ENCODE data around the gene DNAAF5.

The DNAAF5 gene

DNA sequence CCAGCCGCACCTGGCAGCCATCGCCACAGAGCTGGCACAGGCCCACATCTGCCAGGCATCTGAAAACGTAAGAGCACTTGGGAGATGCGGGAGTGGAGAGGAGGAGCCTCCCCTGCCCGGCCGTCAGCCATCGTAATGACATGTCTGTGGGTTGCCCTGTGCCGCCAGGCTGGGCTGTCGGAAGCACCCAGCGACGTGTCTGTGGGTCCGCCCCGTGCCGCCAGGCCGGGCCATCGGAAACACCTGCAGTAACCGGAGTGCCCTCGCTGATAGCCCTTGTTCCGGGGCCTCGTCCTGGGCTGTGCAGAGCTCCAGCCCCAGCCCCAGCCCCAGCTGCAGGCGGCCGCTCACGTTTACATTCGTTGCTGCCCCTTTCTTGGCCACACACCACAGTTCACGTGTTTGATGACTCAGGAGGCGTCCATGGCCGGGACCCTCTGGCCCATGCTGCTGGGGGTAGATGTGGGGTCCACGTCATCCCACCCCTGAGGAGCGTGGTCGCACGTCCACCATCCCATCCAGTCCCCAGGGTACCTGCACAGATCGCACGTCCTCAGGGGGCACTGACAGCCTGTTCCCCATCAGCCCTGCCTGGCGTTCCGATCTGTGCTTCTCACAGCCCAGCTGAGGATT is 30.5 kb downstream of the DNAAF5 start:
- TF ChIP-seq, protein P1, sequence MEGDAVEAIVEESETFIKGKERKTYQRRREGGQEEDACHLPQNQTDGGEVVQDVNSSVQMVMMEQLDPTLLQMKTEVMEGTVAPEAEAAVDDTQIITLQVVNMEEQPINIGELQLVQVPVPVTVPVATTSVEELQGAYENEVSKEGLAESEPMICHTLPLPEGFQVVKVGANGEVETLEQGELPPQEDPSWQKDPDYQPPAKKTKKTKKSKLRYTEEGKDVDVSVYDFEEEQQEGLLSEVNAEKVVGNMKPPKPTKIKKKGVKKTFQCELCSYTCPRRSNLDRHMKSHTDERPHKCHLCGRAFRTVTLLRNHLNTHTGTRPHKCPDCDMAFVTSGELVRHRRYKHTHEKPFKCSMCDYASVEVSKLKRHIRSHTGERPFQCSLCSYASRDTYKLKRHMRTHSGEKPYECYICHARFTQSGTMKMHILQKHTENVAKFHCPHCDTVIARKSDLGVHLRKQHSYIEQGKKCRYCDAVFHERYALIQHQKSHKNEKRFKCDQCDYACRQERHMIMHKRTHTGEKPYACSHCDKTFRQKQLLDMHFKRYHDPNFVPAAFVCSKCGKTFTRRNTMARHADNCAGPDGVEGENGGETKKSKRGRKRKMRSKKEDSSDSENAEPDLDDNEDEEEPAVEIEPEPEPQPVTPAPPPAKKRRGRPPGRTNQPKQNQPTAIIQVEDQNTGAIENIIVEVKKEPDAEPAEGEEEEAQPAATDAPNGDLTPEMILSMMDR (IDR thresholded peaks at IDR 0.05), result no peak

DNA sequence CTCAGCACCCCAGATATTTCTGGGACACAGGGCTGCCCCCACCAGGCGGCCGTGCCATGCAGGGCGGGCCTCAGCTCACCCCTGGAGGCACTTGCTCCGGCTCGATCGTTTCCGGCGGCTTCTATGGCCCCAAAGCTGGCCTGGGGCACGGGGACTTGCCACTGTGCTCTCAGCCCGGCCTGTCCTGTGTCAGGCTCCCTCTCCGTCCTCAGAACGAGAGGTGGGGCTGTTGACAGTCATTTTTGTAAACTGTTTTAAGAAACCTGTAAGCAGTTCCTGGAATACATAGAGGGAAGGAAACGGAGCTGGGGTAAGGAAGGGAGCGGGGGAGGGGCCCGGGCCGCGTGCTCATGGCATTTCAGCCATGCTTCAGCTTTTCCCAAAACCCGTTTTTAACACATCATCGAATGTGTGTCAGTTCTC is 31.3 kb downstream of the DNAAF5 start:
- TF ChIP-seq, protein P1 (IDR thresholded peaks at IDR 0.05), result no peak

DNA sequence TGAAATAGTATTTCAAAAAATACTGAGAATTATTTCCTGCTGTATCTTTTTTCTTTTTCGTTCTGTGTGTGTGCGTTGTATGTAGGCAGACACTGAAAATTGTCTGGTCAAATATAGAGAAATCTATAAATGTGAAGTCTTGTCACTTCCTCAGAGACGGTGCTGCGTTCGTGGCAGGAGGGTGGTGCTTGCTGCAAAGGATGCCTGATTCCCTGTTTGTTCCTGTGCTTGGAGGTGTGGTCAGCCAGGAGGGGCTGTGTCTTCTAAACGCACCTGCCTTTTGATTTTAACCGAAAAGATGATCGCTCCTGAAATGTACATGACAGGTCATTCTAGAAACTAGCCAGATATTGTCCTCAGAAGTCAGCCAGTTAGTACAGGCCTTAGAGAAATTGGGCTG is 33.1 kb downstream of the DNAAF5 start:
- TF ChIP-seq, protein P1 (IDR thresholded peaks at IDR 0.05), result no peak

DNA sequence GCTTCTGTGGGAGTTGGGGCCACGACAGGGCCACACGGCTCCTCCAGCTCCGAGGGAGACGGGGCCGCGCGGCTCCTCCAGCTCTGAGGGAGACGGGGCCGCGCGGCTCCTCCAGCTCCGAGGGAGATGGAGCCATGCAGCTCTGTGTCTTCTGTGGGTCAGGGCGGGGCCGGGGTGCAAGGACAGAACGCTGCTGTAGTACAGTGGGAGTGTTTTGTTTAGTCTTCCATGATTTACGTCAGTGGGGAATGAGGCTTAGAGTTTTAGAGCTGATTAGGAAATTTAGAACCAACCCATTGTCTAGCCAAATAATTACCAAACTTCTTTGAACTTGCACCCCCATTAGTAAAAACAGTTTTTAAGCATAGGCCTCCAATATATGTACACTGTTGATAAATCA is 33.5 kb downstream of the DNAAF5 start:
- TF ChIP-seq, protein P1 (IDR thresholded peaks at IDR 0.05), result no peak

DNA sequence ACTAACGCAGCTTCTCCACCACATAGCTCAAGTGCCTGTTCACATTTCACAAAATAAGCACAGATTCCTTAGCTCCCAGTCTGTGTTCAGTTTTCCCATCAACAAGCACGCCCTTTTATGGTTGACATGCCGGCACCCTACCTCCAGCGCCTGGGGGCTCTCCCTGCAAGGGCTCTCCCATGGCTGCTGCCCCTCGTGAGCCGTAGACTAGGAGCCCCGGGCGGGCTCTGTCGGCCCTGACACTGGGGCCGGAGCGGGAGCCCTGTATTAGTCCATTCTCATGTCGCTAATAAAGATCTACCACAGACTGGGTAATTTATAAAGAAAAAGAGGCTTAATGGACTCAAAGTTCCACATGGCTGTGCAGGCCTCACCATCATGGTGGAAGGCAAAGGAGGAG is 34.6 kb downstream of the DNAAF5 start:
- TF ChIP-seq, protein P1 (IDR thresholded peaks at IDR 0.05), result no peak

DNA sequence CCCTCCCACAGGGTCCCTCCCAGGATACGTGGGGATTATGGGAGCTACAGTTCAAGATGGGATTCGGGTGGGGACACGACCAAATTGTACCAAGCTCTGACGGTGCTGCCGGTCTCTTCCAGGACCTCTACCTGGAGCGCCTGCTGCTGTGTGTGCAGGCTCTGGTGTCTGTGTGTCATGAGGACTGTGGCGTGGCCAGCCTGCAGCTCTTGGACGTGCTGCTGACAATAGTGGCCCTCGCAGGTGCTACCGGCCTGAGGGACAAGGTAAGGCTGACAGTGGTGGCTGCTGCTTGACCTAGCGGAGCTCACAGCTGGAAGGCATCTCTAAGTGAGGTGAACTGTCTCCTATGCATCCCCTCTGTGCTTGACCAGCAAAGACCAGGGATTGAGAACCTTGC is 35.1 kb downstream of the DNAAF5 start:
- TF ChIP-seq, protein P1 (IDR thresholded peaks at IDR 0.05), result no peak

DNA sequence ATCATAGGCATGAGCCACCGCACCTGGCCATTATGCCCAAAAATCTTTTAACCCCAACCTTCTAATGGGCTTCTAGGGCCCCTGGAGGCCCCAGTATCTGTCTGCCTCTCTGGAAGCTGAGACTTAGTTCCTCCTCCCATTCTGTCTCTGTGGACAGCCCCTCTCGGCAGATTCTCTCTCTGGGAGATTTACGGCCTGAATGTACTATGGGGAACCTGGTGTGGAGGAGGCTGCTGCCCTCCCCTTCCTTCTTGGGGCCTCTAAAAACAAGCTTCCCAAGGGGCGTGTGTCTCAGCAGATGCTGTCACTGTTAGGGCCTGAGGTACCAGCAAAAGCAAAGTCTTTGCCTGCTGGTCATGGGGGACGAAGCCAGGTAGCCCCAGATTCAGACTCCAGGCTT is 36.4 kb downstream of the DNAAF5 start:
- TF ChIP-seq, protein P1 (IDR thresholded peaks at IDR 0.05), result no peak

DNA sequence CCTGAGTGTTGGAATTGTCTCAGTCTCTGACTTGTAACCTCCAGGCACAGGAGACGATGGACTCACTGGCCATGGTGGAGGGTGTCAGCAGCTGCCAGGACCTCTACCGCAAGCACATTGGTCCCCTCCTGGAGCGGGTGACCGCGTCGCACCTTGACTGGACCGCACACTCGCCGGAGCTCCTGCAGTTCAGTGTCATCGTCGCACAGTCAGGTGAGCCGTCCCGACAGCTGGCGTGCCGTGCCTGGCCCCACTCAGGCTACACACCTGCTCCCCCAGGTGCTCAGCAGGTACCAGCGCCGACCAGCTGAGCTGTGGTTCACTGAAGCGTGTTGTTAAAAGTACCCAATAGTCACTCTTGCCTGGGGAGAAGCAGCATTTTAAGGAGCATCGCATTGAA is 37.3 kb downstream of the DNAAF5 start:
- TF ChIP-seq, protein P1 (IDR thresholded peaks at IDR 0.05), result no peak
